ENCODE measurements around the gene CACNA2D1. TPM values are rescaled to one million over a fixed set of nuclear protein-coding genes. Genes with fewer than 3 reads are reported as not detected.

The CACNA2D1 gene
- total RNA-seq, 1 donor from 2014 or later, result 32.9 TPM

DNA sequence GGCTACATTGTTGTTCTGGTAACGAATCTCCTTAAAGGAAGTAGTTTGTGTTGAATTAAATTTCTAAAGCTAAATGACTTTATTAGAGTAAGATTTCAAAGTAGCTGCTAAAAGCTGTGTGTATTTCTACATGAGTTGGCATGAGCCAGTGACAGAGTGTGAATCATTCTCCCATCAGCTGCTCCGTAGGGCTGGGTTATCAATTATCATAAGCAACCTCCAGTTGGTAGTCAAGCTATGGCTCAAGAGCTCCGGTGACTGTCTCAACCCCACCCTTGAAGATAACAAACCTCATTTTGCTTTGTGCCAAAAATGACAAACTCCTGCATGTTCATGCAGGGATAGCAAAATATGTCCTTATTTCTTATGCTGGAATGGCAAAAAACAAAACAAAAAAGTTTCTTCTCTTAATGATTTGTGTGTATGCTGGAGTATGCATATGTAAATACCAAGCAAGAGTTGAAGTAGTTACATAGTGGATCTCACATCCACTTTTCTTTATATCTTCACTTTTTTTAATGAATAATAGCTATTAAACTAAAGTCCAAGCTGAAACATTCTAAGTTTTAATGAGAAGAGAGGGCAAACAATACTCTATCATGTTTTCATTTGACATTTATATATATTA, 249.4 kb downstream of the CACNA2D1 start:
- Mint-ChIP-seq H3K27ac (ENCODE audit: unreplicated experiment) (no peak overlapping the region), H3K27me3 (ENCODE audit: low read depth) (no peaks in the 10 kb centered on the region), H3K36me3 (ENCODE audit: low read depth) (no peaks in the 10 kb centered on the region)

DNA sequence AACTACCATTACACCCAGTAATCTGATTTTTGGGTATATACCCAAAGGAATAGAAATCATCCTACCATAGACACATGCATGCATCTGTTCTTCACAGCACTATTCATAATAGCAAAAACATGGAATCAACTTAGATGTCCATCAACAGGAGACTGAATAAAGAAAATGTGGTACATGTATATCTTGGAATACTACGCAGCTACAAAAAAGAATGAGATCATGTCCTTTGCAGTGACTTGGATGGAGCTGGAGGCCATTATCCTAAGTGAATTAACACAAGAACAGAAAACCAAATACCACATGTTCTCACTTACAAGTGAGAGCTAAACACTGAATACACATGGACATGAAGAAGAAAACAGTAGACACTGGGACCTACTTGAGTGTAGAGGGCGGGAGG, 254.9 kb downstream of the CACNA2D1 start:
- H3K36me3 Mint-ChIP-seq (ENCODE audit: low read depth), result no peaks in the 10 kb centered on the region
- H3K27ac Mint-ChIP-seq (ENCODE audit: unreplicated experiment), result no peak overlapping the region
- no peaks in the 10 kb centered on the region for H3K4me1 Mint-ChIP-seq (ENCODE audit: low read depth)
- TF ChIP-seq, protein P1, sequence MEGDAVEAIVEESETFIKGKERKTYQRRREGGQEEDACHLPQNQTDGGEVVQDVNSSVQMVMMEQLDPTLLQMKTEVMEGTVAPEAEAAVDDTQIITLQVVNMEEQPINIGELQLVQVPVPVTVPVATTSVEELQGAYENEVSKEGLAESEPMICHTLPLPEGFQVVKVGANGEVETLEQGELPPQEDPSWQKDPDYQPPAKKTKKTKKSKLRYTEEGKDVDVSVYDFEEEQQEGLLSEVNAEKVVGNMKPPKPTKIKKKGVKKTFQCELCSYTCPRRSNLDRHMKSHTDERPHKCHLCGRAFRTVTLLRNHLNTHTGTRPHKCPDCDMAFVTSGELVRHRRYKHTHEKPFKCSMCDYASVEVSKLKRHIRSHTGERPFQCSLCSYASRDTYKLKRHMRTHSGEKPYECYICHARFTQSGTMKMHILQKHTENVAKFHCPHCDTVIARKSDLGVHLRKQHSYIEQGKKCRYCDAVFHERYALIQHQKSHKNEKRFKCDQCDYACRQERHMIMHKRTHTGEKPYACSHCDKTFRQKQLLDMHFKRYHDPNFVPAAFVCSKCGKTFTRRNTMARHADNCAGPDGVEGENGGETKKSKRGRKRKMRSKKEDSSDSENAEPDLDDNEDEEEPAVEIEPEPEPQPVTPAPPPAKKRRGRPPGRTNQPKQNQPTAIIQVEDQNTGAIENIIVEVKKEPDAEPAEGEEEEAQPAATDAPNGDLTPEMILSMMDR (IDR thresholded peaks at IDR 0.05), result no peak
- H3K27me3 Mint-ChIP-seq (ENCODE audit: low read depth), result no peaks in the 10 kb centered on the region
- no peak overlapping the region for H3K4me3 Mint-ChIP-seq (ENCODE audit: unreplicated experiment)
- H3K9me3 Mint-ChIP-seq (ENCODE audit: low read depth), result peaks cover 4% of the 10 kb centered on the region
- DNase-seq (ENCODE audit: low spot score), result no peak

More for the DNA sequence above, 249.4 kb downstream of the CACNA2D1 start:
- TF ChIP-seq, protein P1 (IDR thresholded peaks at IDR 0.05), result no peak
- no peak overlapping the region for H3K4me3 Mint-ChIP-seq (ENCODE audit: unreplicated experiment)
- peaks cover 4% of the 10 kb centered on the region for H3K4me1 Mint-ChIP-seq (ENCODE audit: low read depth)
- no peaks in the 10 kb centered on the region for H3K9me3 Mint-ChIP-seq (ENCODE audit: low read depth)
- no peak for DNase-seq (ENCODE audit: low spot score)

DNA sequence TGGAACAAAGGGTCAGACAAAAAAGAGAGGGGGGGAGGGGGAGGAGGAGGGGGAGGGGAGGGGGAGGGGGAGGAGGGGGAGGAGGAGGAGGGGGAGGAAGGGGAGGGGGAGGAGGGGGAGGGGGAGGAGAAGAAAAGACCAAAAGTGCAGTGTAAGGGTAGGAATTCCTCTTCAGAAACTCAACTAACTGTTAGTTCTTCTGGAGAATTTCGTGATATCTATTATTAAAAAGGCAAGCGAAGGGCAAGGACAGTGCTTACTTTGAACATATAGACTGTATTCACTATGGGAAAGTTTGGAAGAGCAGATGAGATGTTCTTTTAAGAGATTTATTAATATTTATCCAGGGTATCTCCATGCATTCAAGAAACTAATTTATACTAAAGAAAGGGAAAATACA, 258.1 kb downstream of the CACNA2D1 start:
- Mint-ChIP-seq H3K4me3 (ENCODE audit: unreplicated experiment) (no peak overlapping the region), H3K36me3 (ENCODE audit: low read depth) (no peaks in the 10 kb centered on the region), H3K27me3 (ENCODE audit: low read depth) (no peaks in the 10 kb centered on the region), H3K27ac (ENCODE audit: unreplicated experiment) (no peak overlapping the region), H3K9me3 (ENCODE audit: low read depth) (peaks cover 4% of the 10 kb centered on the region), H3K4me1 (ENCODE audit: low read depth) (no peaks in the 10 kb centered on the region)
- DNase-seq (ENCODE audit: low spot score), result no peak
- TF ChIP-seq, protein P1 (IDR thresholded peaks at IDR 0.05), result no peak

DNA sequence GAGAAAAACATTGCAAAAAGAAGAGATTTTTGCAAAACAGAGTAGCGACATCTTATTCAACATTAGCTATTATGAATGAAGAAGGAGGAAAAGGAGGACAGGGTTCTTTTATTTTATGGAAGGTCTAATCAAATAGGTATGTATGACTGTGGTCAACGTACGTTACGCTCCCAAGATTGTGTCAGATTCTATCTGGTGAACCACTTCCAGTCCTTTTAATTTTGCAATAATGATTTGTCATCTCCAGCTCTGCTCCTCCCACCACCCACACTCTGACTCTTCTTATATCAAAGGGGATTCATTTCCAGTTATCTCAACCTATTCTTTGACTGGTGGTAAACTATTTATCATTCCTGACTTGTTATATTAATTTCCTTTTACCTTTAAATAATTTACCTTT, 259.9 kb downstream of the CACNA2D1 start:
- no peak overlapping the region for H3K27ac Mint-ChIP-seq (ENCODE audit: unreplicated experiment)
- H3K27me3 Mint-ChIP-seq (ENCODE audit: low read depth), result no peaks in the 10 kb centered on the region
- no peak for DNase-seq (ENCODE audit: low spot score)
- no peaks in the 10 kb centered on the region for H3K36me3 Mint-ChIP-seq (ENCODE audit: low read depth)
- TF ChIP-seq, protein P1 (IDR thresholded peaks at IDR 0.05), result no peak
- H3K4me1 Mint-ChIP-seq (ENCODE audit: low read depth), result no peaks in the 10 kb centered on the region
- H3K9me3 Mint-ChIP-seq (ENCODE audit: low read depth), result peaks cover 2% of the 10 kb centered on the region
- H3K4me3 Mint-ChIP-seq (ENCODE audit: unreplicated experiment), result no peak overlapping the region

DNA sequence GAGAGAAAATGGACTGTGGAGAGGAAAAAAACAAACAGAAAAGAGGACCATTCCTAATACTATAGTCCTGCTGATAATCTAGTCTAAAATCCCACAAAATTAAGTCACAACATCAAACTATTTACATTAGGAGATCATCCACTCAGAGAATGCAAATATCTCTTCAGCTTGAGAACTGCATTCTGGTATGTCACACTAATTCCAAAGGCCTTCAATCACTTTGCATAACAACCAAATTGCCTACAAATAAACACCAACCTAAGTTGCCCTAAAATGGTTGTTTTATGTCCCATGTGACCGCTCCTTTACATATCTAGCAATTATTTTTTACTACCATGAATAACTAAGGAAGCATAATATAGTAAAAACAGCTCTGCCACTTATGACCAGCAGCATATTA, 264.3 kb downstream of the CACNA2D1 start:
- TF ChIP-seq, protein P1 (IDR thresholded peaks at IDR 0.05), result no peak
- Mint-ChIP-seq H3K9me3 (ENCODE audit: low read depth) (no peaks in the 10 kb centered on the region), H3K27me3 (ENCODE audit: low read depth) (no peaks in the 10 kb centered on the region), H3K4me3 (ENCODE audit: unreplicated experiment) (no peak overlapping the region), H3K36me3 (ENCODE audit: low read depth) (no peaks in the 10 kb centered on the region), H3K4me1 (ENCODE audit: low read depth) (no peaks in the 10 kb centered on the region), H3K27ac (ENCODE audit: unreplicated experiment) (no peak overlapping the region)
- DNase-seq (ENCODE audit: low spot score), result no peak
